ENCODE data around the gene PLAA. TPM values are rescaled to one million over a fixed set of nuclear protein-coding genes. Genes with fewer than 3 reads are reported as not detected.
A peak's percentile ranks its signal among the peaks of the same experiment; 100 is the strongest.

The PLAA gene
- total RNA-seq, 1 experiment from 2014 or later = 28.1 TPM

DNA sequence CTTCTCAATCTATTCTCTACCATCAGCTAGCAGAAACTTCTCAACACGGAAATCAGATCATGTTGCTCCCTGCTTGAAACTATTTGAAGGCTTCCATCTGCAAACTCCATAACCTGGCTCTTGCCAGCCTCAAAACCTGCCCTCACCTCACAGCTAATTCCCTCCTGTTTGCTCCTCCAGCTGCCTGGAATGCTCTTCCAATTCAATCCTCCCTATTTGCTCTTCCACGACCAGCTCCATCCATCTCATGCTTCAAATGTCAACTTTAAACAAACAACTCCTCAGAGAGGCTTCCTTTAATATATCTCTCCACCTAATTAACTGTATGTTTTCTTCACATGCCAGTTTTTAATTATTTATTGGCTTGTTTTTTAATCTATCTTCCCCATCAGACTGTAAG, 1.5 kb downstream of the PLAA start:
- H3K36me3 Mint-ChIP-seq (ENCODE audit: insufficient read depth, unreplicated experiment) = peaks cover 21% of the 10 kb centered on the region
- no peaks in the 10 kb centered on the region for H3K9me3 Mint-ChIP-seq (ENCODE audit: low read depth, unreplicated experiment)
- CTCF ChIA-PET = interaction anchor here (0.8 kb wide), 1 partner anchor 10 kb away, joined by 3 read pairs; the partner anchor contains the start of gene IFT74
- no TSS peak for BruUV-seq (replicated peaks)
- no peaks in the 10 kb centered on the region for H3K27me3 Mint-ChIP-seq (ENCODE audit: unreplicated experiment)
- peaks cover 28% of the 10 kb centered on the region for H3K4me1 Mint-ChIP-seq (ENCODE audit: low read depth, unreplicated experiment)
- H3K27ac Mint-ChIP-seq (ENCODE audit: unreplicated experiment) = peak overlapping the region; percentile 99
- H3K4me3 Mint-ChIP-seq (ENCODE audit: low read depth, unreplicated experiment) = peak overlapping the region; percentile 63
- DNase-seq = no peak
- TF ChIP-seq, protein P1, sequence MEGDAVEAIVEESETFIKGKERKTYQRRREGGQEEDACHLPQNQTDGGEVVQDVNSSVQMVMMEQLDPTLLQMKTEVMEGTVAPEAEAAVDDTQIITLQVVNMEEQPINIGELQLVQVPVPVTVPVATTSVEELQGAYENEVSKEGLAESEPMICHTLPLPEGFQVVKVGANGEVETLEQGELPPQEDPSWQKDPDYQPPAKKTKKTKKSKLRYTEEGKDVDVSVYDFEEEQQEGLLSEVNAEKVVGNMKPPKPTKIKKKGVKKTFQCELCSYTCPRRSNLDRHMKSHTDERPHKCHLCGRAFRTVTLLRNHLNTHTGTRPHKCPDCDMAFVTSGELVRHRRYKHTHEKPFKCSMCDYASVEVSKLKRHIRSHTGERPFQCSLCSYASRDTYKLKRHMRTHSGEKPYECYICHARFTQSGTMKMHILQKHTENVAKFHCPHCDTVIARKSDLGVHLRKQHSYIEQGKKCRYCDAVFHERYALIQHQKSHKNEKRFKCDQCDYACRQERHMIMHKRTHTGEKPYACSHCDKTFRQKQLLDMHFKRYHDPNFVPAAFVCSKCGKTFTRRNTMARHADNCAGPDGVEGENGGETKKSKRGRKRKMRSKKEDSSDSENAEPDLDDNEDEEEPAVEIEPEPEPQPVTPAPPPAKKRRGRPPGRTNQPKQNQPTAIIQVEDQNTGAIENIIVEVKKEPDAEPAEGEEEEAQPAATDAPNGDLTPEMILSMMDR (IDR thresholded peaks at IDR 0.05; ENCODE audit: unreplicated experiment) = no peak
- intact Hi-C loops (cut with micrococcal nuclease; ENCODE audit: unreplicated experiment) = loop anchor here (5.0 kb wide), 1 partner anchor 332 kb away; no protein-coding TSS in a partner anchor

DNA sequence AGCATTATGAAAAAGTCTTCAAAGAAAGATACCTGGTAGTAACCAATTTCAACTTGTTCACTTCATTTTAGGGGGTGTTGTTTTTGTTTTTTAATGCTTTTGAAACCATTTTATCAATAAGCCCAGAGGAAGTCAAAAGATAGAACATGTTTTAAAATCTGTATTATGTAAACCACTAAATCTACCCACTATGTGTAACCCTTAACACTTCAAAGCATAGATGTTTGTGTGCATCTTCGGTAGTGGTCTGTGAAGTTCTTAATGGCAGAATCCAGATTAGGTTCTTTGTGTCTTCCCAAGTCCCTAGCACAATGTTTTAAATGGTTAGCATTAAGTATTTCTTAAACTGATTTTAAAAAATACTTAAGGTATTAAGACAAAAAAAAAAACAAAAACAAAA, 6.3 kb downstream of the PLAA start:
- DNase-seq = no peak
- Mint-ChIP-seq H3K9me3 (ENCODE audit: low read depth, unreplicated experiment) (no peaks in the 10 kb centered on the region), H3K27ac (ENCODE audit: unreplicated experiment) (no peak overlapping the region), H3K4me3 (ENCODE audit: low read depth, unreplicated experiment) (no peak overlapping the region), H3K4me1 (ENCODE audit: low read depth, unreplicated experiment) (peaks cover 13% of the 10 kb centered on the region), H3K27me3 (ENCODE audit: unreplicated experiment) (no peaks in the 10 kb centered on the region), H3K36me3 (ENCODE audit: insufficient read depth, unreplicated experiment) (no peaks in the 10 kb centered on the region)
- CTCF ChIA-PET = no interaction called here
- BruUV-seq (replicated peaks) = no TSS peak
- TF ChIP-seq, protein P1 (IDR thresholded peaks at IDR 0.05; ENCODE audit: unreplicated experiment) = no peak
- intact Hi-C loops (cut with micrococcal nuclease; ENCODE audit: unreplicated experiment) = no loop called here

DNA sequence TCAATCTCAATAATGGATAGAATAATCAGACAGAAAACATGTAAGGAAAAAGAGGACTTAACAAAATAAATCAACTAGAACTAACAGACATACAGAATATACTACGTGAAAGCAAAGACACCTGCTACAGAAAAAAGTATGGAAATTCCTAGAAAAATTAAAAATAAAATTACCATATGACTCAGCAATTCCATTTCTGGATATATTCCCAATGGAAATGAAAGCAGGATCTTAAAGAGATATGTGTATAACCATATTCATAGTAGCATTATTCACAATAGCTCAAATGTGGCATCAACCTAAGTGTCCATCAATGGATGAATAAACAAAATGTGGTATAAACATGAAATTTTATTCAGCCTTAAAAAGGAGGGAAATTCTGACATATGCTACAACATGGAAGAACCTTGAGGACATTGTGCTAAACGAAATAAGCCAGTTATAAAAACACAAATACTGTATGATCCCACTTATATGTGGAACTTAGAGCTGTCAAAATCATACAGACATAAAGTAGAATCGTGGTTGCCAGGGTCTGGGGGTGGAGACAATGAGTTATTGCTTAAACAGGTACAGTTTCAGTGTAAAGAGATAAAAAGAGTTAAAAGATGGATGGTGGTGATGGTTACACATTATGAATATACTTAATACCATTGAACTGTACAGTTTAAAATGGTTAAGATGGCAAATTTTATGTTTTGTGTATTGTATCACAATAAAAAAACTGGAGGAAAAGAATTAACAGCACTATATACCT, 6.9 kb downstream of the PLAA start:
- H3K36me3 Mint-ChIP-seq (ENCODE audit: insufficient read depth, unreplicated experiment) = no peaks in the 10 kb centered on the region

DNA sequence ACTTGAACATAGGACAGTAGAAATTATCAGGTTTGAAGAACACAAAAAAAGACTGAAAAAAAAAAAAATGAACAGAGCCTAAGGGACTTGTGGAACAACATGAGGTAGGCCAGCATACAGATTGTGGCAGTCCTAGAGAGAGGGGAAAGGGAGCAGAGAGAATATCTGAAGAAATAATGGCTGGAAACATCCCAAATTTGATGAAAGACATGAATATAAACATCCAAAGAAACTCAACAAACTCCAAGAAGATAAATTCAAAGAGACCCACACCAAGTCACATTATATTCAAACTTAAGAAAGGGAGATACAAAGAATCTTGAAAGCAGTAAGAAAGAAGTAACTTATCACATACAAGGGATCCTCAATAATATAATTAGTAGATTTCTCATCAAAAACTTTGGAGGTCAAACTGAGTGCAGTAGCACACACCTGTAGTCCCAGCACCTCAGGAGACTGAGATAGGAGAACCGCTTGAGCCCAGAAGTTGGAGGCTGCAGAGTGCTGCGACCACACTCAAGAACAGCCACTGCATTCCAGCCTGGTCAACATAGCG, 9.1 kb downstream of the PLAA start:
- TF ChIP-seq, protein P1 (IDR thresholded peaks at IDR 0.05; ENCODE audit: unreplicated experiment) = no peak
- CTCF ChIA-PET = no interaction called here
- H3K27ac Mint-ChIP-seq (ENCODE audit: unreplicated experiment) = no peak overlapping the region
- DNase-seq = no peak
- no peaks in the 10 kb centered on the region for H3K9me3 Mint-ChIP-seq (ENCODE audit: low read depth, unreplicated experiment)
- peaks cover 7% of the 10 kb centered on the region for H3K4me1 Mint-ChIP-seq (ENCODE audit: low read depth, unreplicated experiment)
- H3K4me3 Mint-ChIP-seq (ENCODE audit: low read depth, unreplicated experiment) = no peak overlapping the region
- no peaks in the 10 kb centered on the region for H3K27me3 Mint-ChIP-seq (ENCODE audit: unreplicated experiment)
- BruUV-seq (replicated peaks) = no TSS peak
- intact Hi-C loops (cut with micrococcal nuclease; ENCODE audit: unreplicated experiment) = no loop called here
- H3K36me3 Mint-ChIP-seq (ENCODE audit: insufficient read depth, unreplicated experiment) = no peaks in the 10 kb centered on the region

More for the DNA sequence above, 6.9 kb downstream of the PLAA start:
- no peak overlapping the region for H3K4me3 Mint-ChIP-seq (ENCODE audit: low read depth, unreplicated experiment)
- TF ChIP-seq, protein P1 (IDR thresholded peaks at IDR 0.05; ENCODE audit: unreplicated experiment) = no peak
- peaks cover 7% of the 10 kb centered on the region for H3K4me1 Mint-ChIP-seq (ENCODE audit: low read depth, unreplicated experiment)
- DNase-seq = no peak
- H3K9me3 Mint-ChIP-seq (ENCODE audit: low read depth, unreplicated experiment) = no peaks in the 10 kb centered on the region
- intact Hi-C loops (cut with micrococcal nuclease; ENCODE audit: unreplicated experiment) = no loop called here
- no peaks in the 10 kb centered on the region for H3K27me3 Mint-ChIP-seq (ENCODE audit: unreplicated experiment)
- H3K27ac Mint-ChIP-seq (ENCODE audit: unreplicated experiment) = no peak overlapping the region
- CTCF ChIA-PET = no interaction called here
- no TSS peak for BruUV-seq (replicated peaks)

Data from Calu3 (cell line).